Neural cell (in vitro differentiated cells): ENCODE measurements around the gene ARHGAP10. TPM values are rescaled to one million over a fixed set of nuclear protein-coding genes. Genes with fewer than 3 reads are reported as not detected.

Experiments
- H2AFZ ChIP-seq: fragments of 200-600, 300-800 bp; sonication (generic), shearing (Covaris generic); 2 replicates; pipeline ENCODE4 v1.6.0; 2014; ENCODE audit warnings: low read depth, mild to moderate bottlenecking, antibody characterized with exemption, low read length, moderate library complexity
- H3F3A ChIP-seq: fragments of 200-600 bp; shearing (Covaris generic); 2 replicates; pipeline ENCODE4 v1.6.1; 2016; ENCODE audit warnings: mild to moderate bottlenecking, moderate library complexity, mixed read lengths, antibody characterized with exemption, low read length; ENCODE audit not compliant: insufficient read depth, poor library complexity, severe bottlenecking
- H3K27ac ChIP-seq: fragments of 200-600, 300-800 bp; sonication (generic), shearing (Covaris generic); 2 replicates; pipeline ENCODE4 v1.5.1; 2014; ENCODE audit warnings: mild to moderate bottlenecking, low read length, moderate library complexity
- H3K27me3 ChIP-seq: fragments of 300-800, 200-600 bp; sonication (generic), shearing (Covaris generic); 2 replicates; pipeline ENCODE4 v1.6.0; 2014; ENCODE audit warnings: mild to moderate bottlenecking, low read depth, low read length, moderate library complexity; ENCODE audit not compliant: insufficient read depth
- H3K36me3 ChIP-seq: fragments of 300-800, 200-600 bp; sonication (generic), shearing (Covaris generic); 2 replicates; pipeline ENCODE4 v1.5.1; 2014; ENCODE audit warnings: mild to moderate bottlenecking, antibody characterized with exemption, low read length, moderate library complexity; ENCODE audit not compliant: insufficient read depth
- H3K4me2 ChIP-seq: fragments of 300-800, 200-600 bp; sonication (generic), shearing (Covaris generic); 2 replicates; pipeline ENCODE4 v1.6.0; 2014; ENCODE audit warnings: mild to moderate bottlenecking, low read length
- H3K4me3 ChIP-seq: fragments of 300-800, 200-600 bp; sonication (generic), shearing (Covaris generic); 2 replicates; pipeline ENCODE4 v1.5.1; 2014; ENCODE audit warnings: mild to moderate bottlenecking, low read length, moderate library complexity
- H3K79me2 ChIP-seq: fragments of 200-600 bp; shearing (Covaris generic); replicated peaks from 2 replicates; pipeline ENCODE4 v1.6.0; 2014; ENCODE audit warnings: mild to moderate bottlenecking, low read length, moderate library complexity; ENCODE audit not compliant: insufficient read depth
- H3K9ac ChIP-seq: fragments of 300-800, 200-600 bp; sonication (generic), shearing (Covaris generic); 2 replicates; pipeline ENCODE4 v1.6.1; 2016; ENCODE audit warnings: mild to moderate bottlenecking, low read length, mixed read lengths
- H3K9me2 ChIP-seq: fragments of 200-600 bp; shearing (Covaris generic); 2 replicates; pipeline ENCODE4 v1.6.1; 2016; ENCODE audit warnings: mild to moderate bottlenecking, low read length, mixed read lengths; ENCODE audit not compliant: insufficient read depth
- H3K9me3 ChIP-seq: fragments of 200-600, 300-800 bp; sonication (generic), shearing (Covaris generic); 2 replicates; pipeline ENCODE4 v1.6.1; 2016; ENCODE audit warnings: mild to moderate bottlenecking, mixed run types, low read length, moderate library complexity, mixed read lengths
- H4K20me1 ChIP-seq: fragments of 200-600 bp; shearing (Covaris generic); 2 replicates; pipeline ENCODE4 v1.6.1; 2016; ENCODE audit warnings: mild to moderate bottlenecking, mixed run types; ENCODE audit not compliant: insufficient read depth
- CTCF ChIP-seq: fragments of 450-650 bp; IDR thresholded peaks from 2 replicates; pipeline ENCODE4 v1.5.1; 2014; ENCODE audit warnings: antibody characterized with exemption, mild to moderate bottlenecking, moderate library complexity; ENCODE audit not compliant: poor library complexity, severe bottlenecking
- EP300 ChIP-seq: fragments of 450-650 bp; conservative IDR thresholded peaks from 2 replicates; pipeline ENCODE4 v1.6.1; 2014; ENCODE audit warnings: antibody characterized with exemption, mild to moderate bottlenecking, moderate library complexity; ENCODE audit not compliant: poor library complexity, severe bottlenecking
- EZH2 ChIP-seq: fragments of 200-600, 300-800 bp; shearing (Covaris generic), sonication (generic); IDR thresholded peaks from 2 replicates; pipeline ENCODE4 v1.6.1; 2014; ENCODE audit warnings: antibody characterized with exemption, low read length, borderline replicate concordance, mild to moderate bottlenecking; ENCODE audit not compliant: insufficient read depth, poor library complexity, severe bottlenecking
- MXI1 ChIP-seq: fragments of 450-650 bp; conservative IDR thresholded peaks from 2 replicates; pipeline ENCODE4 v1.6.1; 2014; ENCODE audit warnings: antibody characterized with exemption, mild to moderate bottlenecking; ENCODE audit not compliant: poor library complexity, severe bottlenecking
- POLR2AphosphoS5 ChIP-seq: IDR thresholded peaks from 2 replicates; pipeline ENCODE4 v1.6.1; 2012
- RAD21 ChIP-seq: fragments of 450-650 bp; conservative IDR thresholded peaks from 2 replicates; pipeline ENCODE4 v1.6.1; 2014; ENCODE audit warnings: antibody characterized with exemption, mild to moderate bottlenecking, moderate library complexity
- SMC3 ChIP-seq: fragments of 450-650 bp; conservative IDR thresholded peaks from 2 replicates; pipeline ENCODE4 v1.6.1; 2014; ENCODE audit warnings: antibody characterized with exemption, mild to moderate bottlenecking, moderate library complexity; ENCODE audit not compliant: poor library complexity
- TAF1 ChIP-seq: IDR thresholded peaks from 2 replicates; pipeline ENCODE4 v1.6.1; 2012; ENCODE audit warnings: low read depth
- polyA plus RNA-seq: library from polyadenylated mRNA; depleted of rRNA; stranded (reverse); fragments of >200 nt; gene quantifications from 2 replicates; pipeline ENCODE4 v1.2.3, GENCODE V29; 2014
- TF ChIP-seq, protein P1 (sequence below): IDR thresholded peaks from 2 replicates; pipeline ENCODE4 v1.6.1; 2012; ENCODE audit warnings: borderline replicate concordance

ARHGAP10 gene
- polyA plus RNA-seq, 1 donor from 2014 or later: 1.2 TPM

DNA sequence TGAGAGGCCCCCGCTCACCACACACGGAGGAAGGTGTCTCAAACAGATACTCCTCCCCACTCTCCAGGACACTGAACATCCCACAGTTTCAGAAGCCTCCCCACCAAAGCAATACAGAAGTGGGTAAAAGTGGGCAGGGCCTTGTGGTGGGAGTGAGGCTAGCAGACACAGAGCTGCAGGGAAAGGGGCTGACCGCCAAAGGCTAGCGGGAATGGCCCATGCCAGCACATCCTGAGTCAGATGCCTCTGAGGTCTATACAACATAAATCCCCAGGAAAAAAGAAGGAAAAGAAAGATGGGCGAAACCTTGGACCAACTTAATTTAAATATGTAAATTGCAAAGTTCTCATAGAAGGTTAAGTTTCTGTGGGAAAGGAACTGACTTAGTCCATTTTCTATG lies 21.9 kb upstream of the ARHGAP10 start:
- no peak overlapping the region for H3K4me2 ChIP-seq
- no peaks in the 10 kb centered on the region for H4K20me1 ChIP-seq
- H3K36me3 ChIP-seq: no peaks in the 10 kb centered on the region
- TF ChIP-seq EP300 (no peak), CTCF (no peak), MXI1 (no peak)
- H3F3A ChIP-seq: no peaks in the 10 kb centered on the region
- H3K9me2 ChIP-seq: no peaks in the 10 kb centered on the region
- H3K4me3 ChIP-seq: no peak overlapping the region
- no peaks in the 10 kb centered on the region for H3K79me2 ChIP-seq
- H3K27me3 ChIP-seq: no peaks in the 10 kb centered on the region
- no peak overlapping the region for H3K9ac ChIP-seq
- H3K27ac ChIP-seq: no peak overlapping the region
- H2AFZ ChIP-seq: no peak overlapping the region
- no peaks in the 10 kb centered on the region for H3K9me3 ChIP-seq

DNA sequence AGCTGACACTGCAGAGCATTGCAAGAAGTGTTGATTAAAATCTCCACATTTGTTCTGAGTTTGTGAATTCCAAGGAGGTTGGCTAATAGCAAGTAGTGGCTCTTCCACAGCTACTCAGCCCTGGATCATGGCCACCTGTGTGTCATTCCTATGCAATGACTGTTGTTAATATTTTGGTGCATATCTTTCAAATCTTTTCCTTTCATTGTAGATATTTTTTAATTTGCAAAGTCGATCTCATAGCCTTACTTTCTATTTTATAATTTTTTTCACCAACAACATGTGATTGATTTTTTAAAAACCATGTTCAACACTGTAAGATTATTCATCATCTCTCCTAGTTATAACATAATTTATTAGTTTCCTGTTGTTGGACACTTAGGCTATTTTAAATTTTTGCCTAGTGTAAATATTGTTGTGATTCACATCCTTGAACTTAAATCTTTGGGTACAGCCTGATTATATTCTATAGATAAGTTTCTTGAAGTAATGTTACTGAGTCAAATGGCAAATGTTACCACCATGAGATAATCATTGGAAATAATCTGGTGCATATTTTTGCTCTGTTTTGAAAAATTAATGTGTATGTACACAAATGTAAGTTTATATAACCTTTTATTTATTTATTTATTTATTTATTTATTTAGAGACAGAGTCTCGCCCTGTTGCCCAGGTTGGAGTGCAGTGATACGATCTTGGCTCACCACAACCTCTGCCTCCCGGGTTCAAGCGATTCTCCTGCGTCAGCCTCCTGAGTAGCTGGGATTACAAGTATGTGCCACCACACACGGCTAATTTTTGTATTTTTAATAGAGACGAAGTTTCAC lies 17.1 kb upstream of the ARHGAP10 start:
- Histone ChIP-seq H3K36me3 (no peaks in the 10 kb centered on the region), H3K9ac (no peak overlapping the region), H3F3A (no peaks in the 10 kb centered on the region), H3K27me3 (no peaks in the 10 kb centered on the region), H4K20me1 (no peaks in the 10 kb centered on the region), H2AFZ (no peak overlapping the region), H3K4me2 (no peak overlapping the region), H3K9me3 (no peaks in the 10 kb centered on the region), H3K79me2 (no peaks in the 10 kb centered on the region), H3K9me2 (no peaks in the 10 kb centered on the region), H3K4me3 (no peak overlapping the region), H3K27ac (no peak overlapping the region)
- TF ChIP-seq MXI1: no peak
- no peak for TF ChIP-seq RAD21
- TF ChIP-seq EP300: no peak
- TF ChIP-seq, protein P1, sequence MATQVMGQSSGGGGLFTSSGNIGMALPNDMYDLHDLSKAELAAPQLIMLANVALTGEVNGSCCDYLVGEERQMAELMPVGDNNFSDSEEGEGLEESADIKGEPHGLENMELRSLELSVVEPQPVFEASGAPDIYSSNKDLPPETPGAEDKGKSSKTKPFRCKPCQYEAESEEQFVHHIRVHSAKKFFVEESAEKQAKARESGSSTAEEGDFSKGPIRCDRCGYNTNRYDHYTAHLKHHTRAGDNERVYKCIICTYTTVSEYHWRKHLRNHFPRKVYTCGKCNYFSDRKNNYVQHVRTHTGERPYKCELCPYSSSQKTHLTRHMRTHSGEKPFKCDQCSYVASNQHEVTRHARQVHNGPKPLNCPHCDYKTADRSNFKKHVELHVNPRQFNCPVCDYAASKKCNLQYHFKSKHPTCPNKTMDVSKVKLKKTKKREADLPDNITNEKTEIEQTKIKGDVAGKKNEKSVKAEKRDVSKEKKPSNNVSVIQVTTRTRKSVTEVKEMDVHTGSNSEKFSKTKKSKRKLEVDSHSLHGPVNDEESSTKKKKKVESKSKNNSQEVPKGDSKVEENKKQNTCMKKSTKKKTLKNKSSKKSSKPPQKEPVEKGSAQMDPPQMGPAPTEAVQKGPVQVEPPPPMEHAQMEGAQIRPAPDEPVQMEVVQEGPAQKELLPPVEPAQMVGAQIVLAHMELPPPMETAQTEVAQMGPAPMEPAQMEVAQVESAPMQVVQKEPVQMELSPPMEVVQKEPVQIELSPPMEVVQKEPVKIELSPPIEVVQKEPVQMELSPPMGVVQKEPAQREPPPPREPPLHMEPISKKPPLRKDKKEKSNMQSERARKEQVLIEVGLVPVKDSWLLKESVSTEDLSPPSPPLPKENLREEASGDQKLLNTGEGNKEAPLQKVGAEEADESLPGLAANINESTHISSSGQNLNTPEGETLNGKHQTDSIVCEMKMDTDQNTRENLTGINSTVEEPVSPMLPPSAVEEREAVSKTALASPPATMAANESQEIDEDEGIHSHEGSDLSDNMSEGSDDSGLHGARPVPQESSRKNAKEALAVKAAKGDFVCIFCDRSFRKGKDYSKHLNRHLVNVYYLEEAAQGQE: no peak
- no peak for TF ChIP-seq TAF1
- no peak for TF ChIP-seq EZH2
- no peak for TF ChIP-seq POLR2AphosphoS5
- no peak for TF ChIP-seq SMC3
- TF ChIP-seq CTCF: no peak
